Skeletal muscle satellite cell (primary cell): ENCODE measurements around the gene SKA1. TPM values are rescaled to one million over a fixed set of nuclear protein-coding genes. Genes with fewer than 3 reads are reported as not detected.
A peak's percentile ranks its signal among the peaks of the same experiment; 100 is the strongest.

ENCODE experiments used
- H3K27me3 ChIP-seq: 2 replicates; pipeline ENCODE4 v1.7.0; 2013; ENCODE audit warnings: low read length; ENCODE audit not compliant: control insufficient read depth, insufficient read depth
- H3K36me3 ChIP-seq: 2 replicates; pipeline ENCODE4 v1.7.0; 2013; ENCODE audit warnings: mild to moderate bottlenecking, control low read depth, low read length; ENCODE audit not compliant: insufficient read depth
- H3K4me1 ChIP-seq: 2 replicates; pipeline ENCODE4 v1.7.0; 2013; ENCODE audit warnings: low read length; ENCODE audit not compliant: control insufficient read depth, insufficient read depth
- H3K4me2 ChIP-seq: 2 replicates; pipeline ENCODE4 v1.7.0; 2013; ENCODE audit warnings: mild to moderate bottlenecking, low read length
- H3K4me3 ChIP-seq: 2 replicates; pipeline ENCODE4 v1.7.0; 2013; ENCODE audit warnings: low read length
- H3K9ac ChIP-seq: 2 replicates; pipeline ENCODE4 v1.7.0; 2013; ENCODE audit warnings: mild to moderate bottlenecking, low read depth, low read length, moderate library complexity
- H3K9me3 ChIP-seq: replicated peaks from 2 replicates; pipeline ENCODE4 v1.7.0; 2013; ENCODE audit warnings: mild to moderate bottlenecking, control low read depth, low read length
- total RNA-seq: library from RNA; depleted of rRNA; stranded (reverse); fragments of >200 nt; gene quantifications from 2 replicates; pipeline ENCODE4 v1.2.3, GENCODE V29; 2012; rRNA removed

SKA1 gene, protein sequence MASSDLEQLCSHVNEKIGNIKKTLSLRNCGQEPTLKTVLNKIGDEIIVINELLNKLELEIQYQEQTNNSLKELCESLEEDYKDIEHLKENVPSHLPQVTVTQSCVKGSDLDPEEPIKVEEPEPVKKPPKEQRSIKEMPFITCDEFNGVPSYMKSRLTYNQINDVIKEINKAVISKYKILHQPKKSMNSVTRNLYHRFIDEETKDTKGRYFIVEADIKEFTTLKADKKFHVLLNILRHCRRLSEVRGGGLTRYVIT
- 14.2 TPM in 2 replicates for total RNA-seq

DNA sequence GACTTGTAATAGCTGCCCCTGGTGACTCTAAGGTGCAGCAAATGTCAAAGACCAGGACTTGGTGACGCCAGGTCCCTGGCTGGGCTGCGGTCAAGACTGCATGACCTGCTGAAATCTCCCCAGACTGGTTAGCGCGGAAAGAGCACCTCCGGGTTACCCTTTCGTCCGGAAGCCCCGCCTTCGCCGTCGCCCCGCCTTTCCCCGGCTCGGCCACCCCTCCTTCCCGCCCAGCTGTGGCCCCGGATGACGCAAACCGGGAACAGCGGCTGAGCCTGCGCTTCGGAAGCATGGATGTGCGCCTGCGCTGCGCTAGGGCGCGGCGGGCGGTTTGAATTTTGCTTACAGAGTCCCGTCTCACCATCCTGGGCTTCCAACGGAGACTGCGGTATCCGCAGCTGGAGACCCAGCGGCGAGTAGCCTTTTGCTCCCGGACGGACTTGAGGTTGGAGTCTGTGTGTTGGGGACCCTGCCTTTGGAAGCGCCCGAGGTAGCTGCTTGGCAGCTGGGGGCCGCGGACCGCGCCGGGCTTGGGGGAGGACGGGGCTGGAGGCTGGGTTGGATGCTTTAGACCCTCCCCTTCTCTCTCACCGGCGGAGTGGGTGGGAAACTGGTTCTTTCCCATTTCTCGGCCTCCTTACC, at the start of gene SKA1:
TSS of gene SKA1 (plus strand) at position 294 of the 639 bp plus-strand sequence. CDS start 785 bp downstream, outside the sequence.
- Histone ChIP-seq H3K27me3 (no peaks in the 10 kb centered on the region), H3K4me2 (peak within 1 kb of the TSS; percentile 87), H3K4me1 (peaks cover 9% of the 10 kb centered on the region), H3K9me3 (peaks cover 4% of the 10 kb centered on the region), H3K4me3 (peak within 1 kb of the TSS; percentile 88), H3K9ac (peak within 1 kb of the TSS; percentile 82), H3K36me3 (no peaks in the 10 kb centered on the region)

DNA sequence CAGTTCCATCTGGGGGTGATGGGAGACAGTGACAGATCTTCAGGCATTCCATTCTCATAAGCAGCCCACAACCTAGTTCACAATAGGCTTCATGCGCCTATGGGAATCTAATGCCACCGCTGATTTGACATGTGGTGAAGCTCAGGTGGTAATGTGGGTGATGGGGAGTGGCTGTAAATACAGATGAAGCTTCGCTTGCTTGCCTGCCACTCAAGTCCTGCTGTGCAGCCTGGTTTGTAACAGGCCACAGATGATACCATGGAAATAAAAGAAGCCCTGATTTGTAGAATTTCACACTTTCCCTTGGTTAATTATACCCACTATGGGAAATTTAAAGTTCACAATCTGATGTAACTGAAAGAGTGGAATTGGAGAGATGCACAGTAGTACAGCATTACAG, 46.9 kb upstream of the SKA1 start:
- H3K4me3 ChIP-seq = no peak overlapping the region
- no peak overlapping the region for H3K9ac ChIP-seq
- H3K36me3 ChIP-seq = no peaks in the 10 kb centered on the region
- H3K9me3 ChIP-seq = no peaks in the 10 kb centered on the region
- H3K4me1 ChIP-seq = no peaks in the 10 kb centered on the region
- no peak overlapping the region for H3K4me2 ChIP-seq
- peaks cover 11% of the 10 kb centered on the region for H3K27me3 ChIP-seq

DNA sequence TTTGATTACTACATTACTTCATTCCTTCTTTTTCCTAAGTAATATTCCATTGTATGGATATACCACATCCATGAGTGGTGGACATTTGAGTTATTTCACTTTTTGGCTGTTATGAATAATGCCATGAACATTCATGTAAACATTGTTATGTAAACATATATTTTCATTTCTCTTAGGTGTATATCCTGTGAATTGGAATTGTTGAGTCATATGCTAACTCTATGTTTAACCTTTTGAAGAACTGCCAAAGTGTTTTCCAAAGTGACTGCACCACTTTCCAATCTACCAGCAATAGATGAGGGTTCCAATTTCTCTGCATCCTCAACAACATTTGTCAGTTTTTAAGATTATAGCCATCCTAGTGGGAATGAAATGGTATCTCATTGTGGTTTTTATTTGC, 44.7 kb upstream of the SKA1 start:
- Histone ChIP-seq H3K36me3 (no peaks in the 10 kb centered on the region), H3K4me3 (no peak overlapping the region), H3K4me2 (no peak overlapping the region), H3K4me1 (no peaks in the 10 kb centered on the region), H3K27me3 (peaks cover 8% of the 10 kb centered on the region), H3K9ac (no peak overlapping the region), H3K9me3 (no peaks in the 10 kb centered on the region)

DNA sequence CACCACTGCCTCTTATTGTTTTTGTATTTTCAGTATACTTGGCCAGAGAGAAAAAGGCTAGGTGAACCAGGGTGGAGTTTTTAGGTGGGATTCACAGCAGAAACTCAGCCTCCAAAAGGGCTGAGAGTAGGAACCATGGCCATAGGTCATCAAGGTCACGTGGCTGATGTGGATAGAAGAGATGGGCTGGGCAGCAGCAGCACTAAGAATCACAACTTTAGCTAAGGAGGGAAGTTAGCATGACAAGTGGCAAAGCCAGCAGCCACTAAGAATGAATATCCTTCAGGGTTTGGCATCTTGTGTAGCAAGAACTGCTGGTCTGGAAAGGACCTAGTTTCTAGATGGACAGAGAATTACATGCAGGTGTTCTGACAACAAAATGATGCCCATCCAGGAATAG, 43.2 kb upstream of the SKA1 start:
- Histone ChIP-seq H3K36me3 (no peaks in the 10 kb centered on the region), H3K9ac (no peak overlapping the region), H3K9me3 (no peaks in the 10 kb centered on the region), H3K27me3 (peaks cover 9% of the 10 kb centered on the region), H3K4me3 (no peak overlapping the region), H3K4me1 (no peaks in the 10 kb centered on the region), H3K4me2 (no peak overlapping the region)

DNA sequence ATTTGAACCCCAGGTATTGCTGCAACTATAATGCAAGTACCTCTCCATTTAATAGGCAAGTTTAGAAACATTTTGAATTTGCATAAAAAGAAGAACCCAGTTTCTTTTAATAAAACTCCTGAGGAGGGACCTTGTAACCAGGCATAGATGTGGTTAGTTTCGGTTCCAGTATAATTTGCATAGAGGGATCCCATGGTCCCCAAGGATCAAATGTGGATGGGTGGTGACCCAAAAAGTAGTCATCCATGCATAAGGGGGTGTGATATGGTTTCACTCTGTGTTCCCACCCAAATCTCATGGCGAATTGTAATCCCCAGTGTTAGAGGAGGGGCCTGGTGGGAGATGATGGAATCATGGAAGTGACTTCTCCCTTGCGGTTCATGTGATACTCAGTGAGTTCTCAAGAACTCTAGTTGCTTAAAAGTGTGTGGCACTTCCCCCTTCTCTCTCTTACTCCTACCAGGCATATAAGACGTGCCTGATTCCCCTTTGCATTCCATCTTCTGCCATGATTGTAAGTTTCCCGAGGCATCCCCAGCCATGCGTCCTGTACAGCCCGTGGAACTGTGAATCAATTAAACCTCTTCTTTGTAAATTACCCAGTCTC, 40.2 kb upstream of the SKA1 start:
- no peak overlapping the region for H3K4me2 ChIP-seq
- no peak overlapping the region for H3K4me3 ChIP-seq
- H3K9me3 ChIP-seq = no peaks in the 10 kb centered on the region
- peaks cover 15% of the 10 kb centered on the region for H3K27me3 ChIP-seq
- no peaks in the 10 kb centered on the region for H3K36me3 ChIP-seq
- no peaks in the 10 kb centered on the region for H3K4me1 ChIP-seq
- no peak overlapping the region for H3K9ac ChIP-seq

DNA sequence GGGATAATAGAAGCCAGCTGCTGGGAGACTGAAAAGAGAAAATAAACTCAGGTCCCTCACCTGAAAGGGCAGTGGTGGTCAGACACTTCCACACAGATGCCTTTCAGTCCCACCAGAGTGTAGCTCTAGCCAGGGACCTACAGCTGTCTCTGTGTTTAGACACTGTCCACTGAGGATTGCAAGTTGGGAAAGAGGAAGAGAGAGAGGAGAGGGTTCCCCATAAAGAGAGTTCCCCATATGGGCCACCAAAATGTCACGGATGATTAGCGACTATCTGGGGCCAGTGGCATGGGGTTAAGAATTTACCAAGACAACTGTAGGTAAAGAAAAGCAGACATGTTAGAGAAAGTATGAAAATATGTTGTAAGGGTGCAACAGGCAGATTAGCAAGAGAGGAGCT, 36.7 kb upstream of the SKA1 start:
- Histone ChIP-seq H3K9me3 (no peaks in the 10 kb centered on the region), H3K36me3 (no peaks in the 10 kb centered on the region), H3K4me3 (no peak overlapping the region), H3K27me3 (peaks cover 15% of the 10 kb centered on the region), H3K9ac (no peak overlapping the region), H3K4me2 (no peak overlapping the region), H3K4me1 (no peaks in the 10 kb centered on the region)

DNA sequence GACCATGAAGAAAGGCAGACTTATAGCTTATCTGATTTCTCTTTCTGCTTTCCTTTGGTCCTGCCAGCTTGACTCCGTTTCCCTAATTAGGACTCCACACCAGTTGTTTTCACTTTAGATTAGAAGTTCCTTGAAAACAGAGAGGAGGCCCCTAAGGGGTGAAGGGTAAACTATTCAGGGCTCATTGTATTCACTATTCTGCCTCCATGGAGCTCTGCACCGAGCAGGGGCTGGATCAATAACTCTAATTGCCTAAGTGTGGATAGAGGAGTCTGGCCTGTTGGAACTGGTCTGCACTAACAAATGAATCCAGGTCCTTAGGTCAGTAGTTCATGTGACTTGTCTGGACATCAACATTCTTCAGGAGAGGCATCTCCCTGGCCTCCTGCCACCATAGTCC, 36.1 kb upstream of the SKA1 start:
- Histone ChIP-seq H3K4me3 (no peak overlapping the region), H3K9ac (no peak overlapping the region), H3K9me3 (no peaks in the 10 kb centered on the region), H3K27me3 (peaks cover 15% of the 10 kb centered on the region), H3K4me2 (no peak overlapping the region), H3K4me1 (no peaks in the 10 kb centered on the region), H3K36me3 (no peaks in the 10 kb centered on the region)

DNA sequence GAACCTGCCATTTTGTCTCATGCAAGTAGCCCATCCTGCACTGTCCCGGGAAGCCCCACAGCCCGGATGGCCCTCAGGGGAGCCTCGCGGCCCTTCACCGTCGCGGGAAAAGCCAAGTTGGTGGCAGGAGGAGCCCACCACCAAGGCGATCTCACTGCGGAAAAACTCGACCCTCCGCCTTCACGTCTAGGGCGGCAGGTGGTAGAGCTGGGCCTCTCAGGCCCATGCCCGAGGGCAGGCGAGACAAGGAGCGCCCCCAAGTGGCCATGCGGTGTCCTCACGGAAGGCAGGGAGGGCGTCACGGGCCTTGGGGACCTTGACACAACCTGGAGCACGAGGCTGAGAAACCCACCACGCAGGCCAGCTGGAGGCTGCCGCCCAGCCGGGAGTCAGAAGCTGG, 34.8 kb upstream of the SKA1 start:
- Histone ChIP-seq H3K4me2 (no peak overlapping the region), H3K9ac (no peak overlapping the region), H3K27me3 (peaks cover 12% of the 10 kb centered on the region), H3K36me3 (no peaks in the 10 kb centered on the region), H3K4me3 (no peak overlapping the region), H3K4me1 (no peaks in the 10 kb centered on the region), H3K9me3 (no peaks in the 10 kb centered on the region)

DNA sequence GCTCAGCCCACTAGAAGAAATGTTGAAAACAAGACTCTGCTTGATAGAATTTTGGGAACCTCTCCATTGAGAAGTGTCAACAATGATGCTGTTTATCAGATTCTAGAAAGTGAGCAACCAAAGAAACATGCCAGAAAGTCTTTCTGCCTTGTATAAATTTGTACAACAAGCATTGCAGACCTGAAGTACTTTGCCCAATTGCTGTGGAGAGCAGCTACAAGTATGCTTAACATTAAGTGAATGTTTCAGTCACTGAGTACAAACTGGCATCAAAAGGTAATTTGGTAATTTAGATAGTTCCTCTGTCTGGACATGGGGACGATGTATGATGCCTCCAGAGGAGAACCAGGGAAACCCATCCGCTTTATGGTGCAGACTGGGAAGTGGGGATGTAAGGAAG, 33.4 kb upstream of the SKA1 start:
- Histone ChIP-seq H3K9ac (no peak overlapping the region), H3K4me2 (no peak overlapping the region), H3K4me3 (no peak overlapping the region), H3K27me3 (peaks cover 12% of the 10 kb centered on the region), H3K9me3 (no peaks in the 10 kb centered on the region), H3K36me3 (no peaks in the 10 kb centered on the region), H3K4me1 (no peaks in the 10 kb centered on the region)

DNA sequence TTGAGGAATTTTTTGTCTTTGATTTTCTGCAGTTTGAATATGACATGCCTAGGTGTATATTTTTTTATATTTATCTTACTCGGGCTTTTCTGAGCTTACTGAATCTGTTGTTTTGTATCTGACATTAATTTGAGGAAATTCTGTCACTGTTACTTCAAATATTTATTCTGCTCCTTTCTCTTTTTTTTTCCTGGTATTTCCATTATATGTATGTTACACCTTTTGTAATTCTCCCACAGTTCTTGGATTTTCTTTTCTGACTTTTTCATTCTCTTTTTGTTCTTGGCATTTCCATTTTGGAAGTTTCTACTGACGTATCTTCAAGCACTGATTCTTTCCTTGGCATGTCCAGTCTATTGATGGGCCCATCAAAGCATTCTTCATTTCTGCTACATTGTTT, 24.1 kb upstream of the SKA1 start:
- no peak overlapping the region for H3K9ac ChIP-seq
- H3K36me3 ChIP-seq = no peaks in the 10 kb centered on the region
- H3K4me1 ChIP-seq = no peaks in the 10 kb centered on the region
- no peak overlapping the region for H3K4me2 ChIP-seq
- no peak overlapping the region for H3K4me3 ChIP-seq
- H3K27me3 ChIP-seq = peaks cover 24% of the 10 kb centered on the region
- no peaks in the 10 kb centered on the region for H3K9me3 ChIP-seq

DNA sequence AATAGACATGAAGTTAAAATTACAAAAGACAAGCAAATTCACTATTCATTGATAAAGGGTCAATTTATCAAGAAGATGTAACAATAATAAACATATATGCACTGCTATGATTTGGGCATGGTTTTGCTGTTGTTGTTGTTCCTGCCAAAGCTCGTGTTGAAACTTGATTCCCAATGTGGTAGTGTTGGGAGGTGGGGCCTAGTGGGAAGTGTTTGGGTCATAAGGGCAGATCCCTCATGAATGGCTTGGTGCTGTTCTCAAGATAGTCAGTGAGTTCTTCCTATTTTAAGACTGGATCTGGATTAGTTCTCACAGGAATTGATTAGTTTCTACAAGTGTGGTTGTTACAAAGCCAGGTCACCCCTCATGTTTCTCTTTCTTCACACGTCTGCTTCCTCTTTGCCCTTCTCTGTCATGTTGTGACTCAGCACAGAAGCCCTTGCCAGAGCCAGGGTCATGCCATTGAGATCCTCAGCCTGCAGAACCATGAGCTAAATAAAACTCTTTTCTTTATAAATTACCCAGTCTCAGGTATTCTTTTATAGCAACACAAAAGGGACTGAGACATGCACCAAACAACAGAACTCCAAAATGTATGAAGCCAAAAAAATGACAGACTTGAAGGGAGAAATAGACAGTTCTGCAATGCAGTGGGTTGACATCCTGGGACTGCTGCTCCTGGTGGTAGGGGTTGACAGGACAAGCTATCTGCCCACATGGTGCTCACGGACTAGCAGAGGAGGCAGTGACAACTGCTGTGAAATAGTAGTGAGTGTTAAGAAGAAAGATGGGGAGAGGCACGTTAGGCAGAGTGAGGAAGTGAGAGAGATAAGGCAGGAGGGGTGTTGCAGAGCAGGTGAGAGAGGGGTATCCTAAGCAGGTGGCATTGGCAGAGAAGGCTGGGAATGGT, 18.6 kb upstream of the SKA1 start:
- H3K36me3 ChIP-seq = no peaks in the 10 kb centered on the region
- no peak overlapping the region for H3K9ac ChIP-seq
- H3K9me3 ChIP-seq = no peaks in the 10 kb centered on the region
- no peaks in the 10 kb centered on the region for H3K4me1 ChIP-seq
- no peak overlapping the region for H3K4me3 ChIP-seq
- no peak overlapping the region for H3K4me2 ChIP-seq
- peaks cover 53% of the 10 kb centered on the region for H3K27me3 ChIP-seq
